WTC11 (cell line): ENCODE results near the gene POLE2. TPM values are rescaled to one million over a fixed set of nuclear protein-coding genes. Genes with fewer than 3 reads are reported as not detected.

Source experiments
- ATAC-seq: fragments of 200-7000 bp; cut with Tn5 transposase; 2 replicates; pipeline ENCODE4 v1.10.0; 2021; ENCODE audit warnings: mild to moderate bottlenecking, moderate library complexity
- Bru-seq: library from RNA; stranded (reverse); fragments of 400-500 nt; gene quantifications from one replicate; lab custom pipeline; 2021; lab: Mats Ljungman, UMichigan
- CTCF ChIA-PET: fragments of 300-600 bp; sonication (Branson Sonifier 250); formaldehyde crosslinking; loops from one replicate; lab custom pipeline; 2021; ENCODE audit warnings: antibody characterized with exemption; lab: Charles Lee
- POLR2A ChIA-PET: fragments of 350-600 bp; sonication (Branson Sonifier 250); formaldehyde crosslinking; loops from one replicate; lab custom pipeline; 2021; ENCODE audit warnings: antibody characterized with exemption; lab: Charles Lee
- DNase-seq: peaks from one replicate; pipeline ENCODE4 v3.0.0; 2021; ENCODE audit warnings: low spot score
- H3K27ac Mint-ChIP-seq: 2 replicates; pipeline ENCODE4 v1.8.0; 2021; ENCODE audit warnings: mixed read lengths
- H3K27me3 Mint-ChIP-seq: 2 replicates; pipeline ENCODE4 v1.8.0; 2021; ENCODE audit warnings: low read depth, mild to moderate bottlenecking, moderate library complexity, mixed read lengths
- H3K36me3 Mint-ChIP-seq: 2 replicates; pipeline ENCODE4 v1.8.0; 2021; ENCODE audit warnings: mixed read lengths
- H3K4me1 Mint-ChIP-seq: 2 replicates; pipeline ENCODE4 v1.8.0; 2022; ENCODE audit warnings: mixed read lengths
- H3K4me3 Mint-ChIP-seq: 2 replicates; pipeline ENCODE4 v1.8.0; 2021; ENCODE audit warnings: mild to moderate bottlenecking, moderate library complexity, mixed read lengths
- H3K9me3 Mint-ChIP-seq: 2 replicates; pipeline ENCODE4 v1.8.0; 2021; ENCODE audit warnings: mixed read lengths
- CREB1 ChIP-seq: sonication (generic); formaldehyde crosslinking; IDR thresholded peaks from 2 replicates; pipeline ENCODE4 v1.8.0; 2023; ENCODE audit warnings: mild to moderate bottlenecking, missing genetic modification reagents
- FOXP1 ChIP-seq: sonication (generic); formaldehyde crosslinking; IDR thresholded peaks from 2 replicates; pipeline ENCODE4 v1.8.0; 2022; ENCODE audit warnings: missing genetic modification reagents, mild to moderate bottlenecking, moderate library complexity, borderline replicate concordance
- KAT7 ChIP-seq: sonication (generic); formaldehyde crosslinking; IDR thresholded peaks from 2 replicates; pipeline ENCODE4 v1.8.1; 2023; ENCODE audit warnings: missing genetic modification reagents, mild to moderate bottlenecking, borderline replicate concordance
- MYBL2 ChIP-seq: sonication (generic); formaldehyde crosslinking; IDR thresholded peaks from 2 replicates; pipeline ENCODE4 v1.8.1; 2023; ENCODE audit warnings: mild to moderate bottlenecking, moderate library complexity, missing genetic modification reagents
- NFYB ChIP-seq: sonication (generic); formaldehyde crosslinking; conservative IDR thresholded peaks from 2 replicates; pipeline ENCODE4 v1.8.0; 2022; ENCODE audit warnings: low read depth, missing genetic modification reagents
- NR2C2 ChIP-seq: sonication (generic); formaldehyde crosslinking; IDR thresholded peaks from 2 replicates; pipeline ENCODE4 v1.8.0; 2022; ENCODE audit warnings: mild to moderate bottlenecking, missing genetic modification reagents
- SMAD3 ChIP-seq: sonication (generic); formaldehyde crosslinking; IDR thresholded peaks from 2 replicates; pipeline ENCODE4 v1.8.0; 2022; ENCODE audit warnings: missing genetic modification reagents, mild to moderate bottlenecking, borderline replicate concordance
- ZNF138 ChIP-seq: sonication (generic); formaldehyde crosslinking; conservative IDR thresholded peaks from 2 replicates; pipeline ENCODE4 v1.8.1; 2022; ENCODE audit warnings: mild to moderate bottlenecking, moderate library complexity, missing genetic modification reagents
- ZNF219 ChIP-seq: sonication (generic); formaldehyde crosslinking; IDR thresholded peaks from 2 replicates; pipeline ENCODE4 v1.8.0; 2023; ENCODE audit warnings: missing genetic modification reagents, mild to moderate bottlenecking, borderline replicate concordance
- ZNF232 ChIP-seq: sonication (generic); formaldehyde crosslinking; IDR thresholded peaks from 2 replicates; pipeline ENCODE4 v1.8.0; 2022; ENCODE audit warnings: mild to moderate bottlenecking, missing genetic modification reagents
- ZNF416 ChIP-seq: fragments of 250-450 bp; sonication (Bioruptor Pico); IDR thresholded peaks from 2 replicates; pipeline ENCODE4 v1.9.0; 2021; ENCODE audit warnings: mild to moderate bottlenecking, inconsistent platforms
- ZNF671 ChIP-seq: fragments of 250-450 bp; sonication (Bioruptor Pico); IDR thresholded peaks from 2 replicates; pipeline ENCODE4 v1.8.0; 2021; ENCODE audit warnings: mild to moderate bottlenecking
- long read RNA-seq, 3 experiments: library from RNA in 1 of 3; library from capped mRNA in 1 of 3; library from polyadenylated mRNA in 1 of 3; unstranded in 2 of 3; stranded (forward) in 1 of 3; transcript quantifications; one replicate each; pipeline ENCODE4 v2.0.0, GENCODE V29; 2021
- total RNA-seq: library from RNA; stranded (reverse); gene quantifications from 3 replicates; pipeline ENCODE4 v1.2.3, GENCODE V29; 2021
- TF ChIP-seq, protein P1 (sequence below): sonication (generic); formaldehyde crosslinking; IDR thresholded peaks from 2 replicates; pipeline ENCODE4 v1.8.1; 2023; ENCODE audit warnings: mild to moderate bottlenecking, missing genetic modification reagents, moderate library complexity
- TF ChIP-seq, protein P2 (sequence below): sonication (generic); formaldehyde crosslinking; IDR thresholded peaks from 2 replicates; pipeline ENCODE4 v1.8.1; 2023; ENCODE audit warnings: mild to moderate bottlenecking, missing genetic modification reagents
- TF ChIP-seq, protein P3 (sequence below): sonication (generic); formaldehyde crosslinking; IDR thresholded peaks from 2 replicates; pipeline ENCODE4 v1.8.1; 2023; ENCODE audit warnings: mild to moderate bottlenecking, missing genetic modification reagents, borderline replicate concordance
- TF ChIP-seq, protein P4 (sequence below): sonication (generic); formaldehyde crosslinking; IDR thresholded peaks from 2 replicates; pipeline ENCODE4 v1.8.0; 2022; ENCODE audit warnings: mild to moderate bottlenecking, missing genetic modification reagents
- TF ChIP-seq, protein P5 (sequence below): sonication (generic); formaldehyde crosslinking; IDR thresholded peaks from 2 replicates; pipeline ENCODE4 v1.8.1; 2023; ENCODE audit warnings: mild to moderate bottlenecking, missing genetic modification reagents, moderate library complexity
- TF ChIP-seq, protein P6 (sequence below): sonication (generic); formaldehyde crosslinking; IDR thresholded peaks from 2 replicates; pipeline ENCODE4 v1.8.0; 2022; ENCODE audit warnings: mild to moderate bottlenecking, missing genetic modification reagents
- TF ChIP-seq, protein P7 (sequence below): fragments of 250-450 bp; sonication (Bioruptor Pico); conservative IDR thresholded peaks from 2 replicates; pipeline ENCODE4 v1.9.0; 2021; ENCODE audit warnings: mild to moderate bottlenecking

The POLE2 gene, protein sequence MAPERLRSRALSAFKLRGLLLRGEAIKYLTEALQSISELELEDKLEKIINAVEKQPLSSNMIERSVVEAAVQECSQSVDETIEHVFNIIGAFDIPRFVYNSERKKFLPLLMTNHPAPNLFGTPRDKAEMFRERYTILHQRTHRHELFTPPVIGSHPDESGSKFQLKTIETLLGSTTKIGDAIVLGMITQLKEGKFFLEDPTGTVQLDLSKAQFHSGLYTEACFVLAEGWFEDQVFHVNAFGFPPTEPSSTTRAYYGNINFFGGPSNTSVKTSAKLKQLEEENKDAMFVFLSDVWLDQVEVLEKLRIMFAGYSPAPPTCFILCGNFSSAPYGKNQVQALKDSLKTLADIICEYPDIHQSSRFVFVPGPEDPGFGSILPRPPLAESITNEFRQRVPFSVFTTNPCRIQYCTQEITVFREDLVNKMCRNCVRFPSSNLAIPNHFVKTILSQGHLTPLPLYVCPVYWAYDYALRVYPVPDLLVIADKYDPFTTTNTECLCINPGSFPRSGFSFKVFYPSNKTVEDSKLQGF
- total RNA-seq: 24.0 to 24.6 TPM (median 24.4 TPM) in 3 replicates
- Bru-seq, nascent RNA: percentile 77 among the genes with signal in this experiment
- long read RNA-seq, experiment 1, transcript POLE2-201 (19 exons, 1,776 nt): major isoform, 13 of 33 reads
- long read RNA-seq, experiment 1, partial matches to known transcripts: 7 of 33 reads
- long read RNA-seq, experiment 1, other reads (novel, unspliced or antisense): 12 of 33 reads
- long read RNA-seq, experiment 2, transcript POLE2-201 (19 exons, 1,776 nt): major isoform, 5 of 24 reads
- long read RNA-seq, experiment 2, partial matches to known transcripts: 4 of 24 reads
- long read RNA-seq, experiment 2, other reads (novel, unspliced or antisense): 14 of 24 reads
- long read RNA-seq, experiment 3, transcript POLE2-201 (19 exons, 1,776 nt): major isoform, 36 of 52 reads
- long read RNA-seq, experiment 3, partial matches to known transcripts: 3 of 52 reads
- long read RNA-seq, experiment 3, other reads (novel, unspliced or antisense): 11 of 52 reads

DNA sequence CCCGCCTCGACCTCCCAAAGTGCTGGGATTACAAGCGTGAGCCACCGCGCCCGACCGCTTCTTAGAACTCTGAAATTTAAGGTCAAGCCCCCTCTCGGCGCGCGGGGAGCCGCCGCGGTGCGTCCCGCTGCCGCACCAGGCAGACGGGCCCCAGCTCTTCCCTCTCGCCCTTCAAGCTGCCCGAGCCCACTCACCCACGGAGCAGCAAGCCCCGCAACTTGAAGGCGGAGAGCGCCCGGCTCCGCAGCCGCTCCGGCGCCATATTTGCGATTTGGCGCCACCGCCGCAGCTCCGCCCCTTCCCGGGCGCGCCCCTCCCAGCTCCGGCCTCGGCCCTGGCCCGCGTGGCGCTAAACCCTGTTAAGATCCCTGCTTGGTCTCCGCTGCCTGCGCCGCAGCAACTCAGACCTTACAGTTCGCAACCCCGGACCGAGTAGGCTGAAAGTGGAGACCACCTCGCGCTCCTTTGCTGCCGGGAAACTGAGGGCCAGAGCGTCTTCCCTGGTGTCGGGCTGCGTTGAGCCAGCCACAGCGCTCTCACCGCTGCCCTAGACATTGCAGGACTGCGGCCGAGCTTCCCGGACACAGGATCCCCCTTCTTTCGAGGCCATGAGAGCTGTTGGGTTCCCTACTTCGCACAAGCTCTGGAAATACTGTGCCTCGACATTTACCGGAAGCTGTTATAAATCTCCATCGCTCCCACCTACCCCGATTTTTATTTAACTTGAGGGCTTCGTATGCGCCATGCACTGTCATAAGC lies at the start of gene POLE2:
Gene POLE2 (minus strand): TSS at position 273 of the 759 bp plus-strand sequence. CDS start 11 bp downstream, at position 262.
- ATAC-seq (peak; percentile 94), DNase-seq (peak; percentile 87)
- Mint-ChIP-seq H3K27ac (peak within 1 kb of the TSS; percentile 96), H3K4me1 (peaks cover 34% of the 10 kb centered on the region), H3K27me3 (peaks cover 34% of the 10 kb centered on the region), H3K36me3 (peaks cover 7% of the 10 kb centered on the region), H3K9me3 (no peaks in the 10 kb centered on the region), H3K4me3 (peak within 1 kb of the TSS; percentile 86)
- POLR2A ChIA-PET: interaction anchor here (0.6 to 1.9 kb wide), 6 partner anchors 13 to 174 kb away, joined by 3 to 12 read pairs (median 4); partner anchors contain the start of genes DNAAF2 and KLHDC2
- CTCF ChIA-PET: interaction anchor here (1.2 to 2.4 kb wide), 3 partner anchors 11 to 80 kb away, joined by 3 to 13 read pairs (median 11); partner anchors contain the start of gene KLHDC2
- TF ChIP-seq SMAD3: peak; percentile 89
- no peak for TF ChIP-seq ZNF416 (CRISPR knock-in tag)
- peak; percentile 91; the same call in 1 of the 2 replicates for TF ChIP-seq ZNF232 (CRISPR knock-in tag)
- peak; percentile 70; the same call in 1 of the 2 replicates for TF ChIP-seq ZNF138 (CRISPR knock-in tag)
- TF ChIP-seq, protein P1, sequence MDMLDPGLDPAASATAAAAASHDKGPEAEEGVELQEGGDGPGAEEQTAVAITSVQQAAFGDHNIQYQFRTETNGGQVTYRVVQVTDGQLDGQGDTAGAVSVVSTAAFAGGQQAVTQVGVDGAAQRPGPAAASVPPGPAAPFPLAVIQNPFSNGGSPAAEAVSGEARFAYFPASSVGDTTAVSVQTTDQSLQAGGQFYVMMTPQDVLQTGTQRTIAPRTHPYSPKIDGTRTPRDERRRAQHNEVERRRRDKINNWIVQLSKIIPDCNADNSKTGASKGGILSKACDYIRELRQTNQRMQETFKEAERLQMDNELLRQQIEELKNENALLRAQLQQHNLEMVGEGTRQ (CRISPR knock-in tag): peak; percentile 5; the same call in 1 of the 2 replicates
- TF ChIP-seq ZNF219: no peak
- peak; percentile 90; the same call in 1 of the 2 replicates for TF ChIP-seq MYBL2 (CRISPR knock-in tag)
- TF ChIP-seq, protein P2, sequence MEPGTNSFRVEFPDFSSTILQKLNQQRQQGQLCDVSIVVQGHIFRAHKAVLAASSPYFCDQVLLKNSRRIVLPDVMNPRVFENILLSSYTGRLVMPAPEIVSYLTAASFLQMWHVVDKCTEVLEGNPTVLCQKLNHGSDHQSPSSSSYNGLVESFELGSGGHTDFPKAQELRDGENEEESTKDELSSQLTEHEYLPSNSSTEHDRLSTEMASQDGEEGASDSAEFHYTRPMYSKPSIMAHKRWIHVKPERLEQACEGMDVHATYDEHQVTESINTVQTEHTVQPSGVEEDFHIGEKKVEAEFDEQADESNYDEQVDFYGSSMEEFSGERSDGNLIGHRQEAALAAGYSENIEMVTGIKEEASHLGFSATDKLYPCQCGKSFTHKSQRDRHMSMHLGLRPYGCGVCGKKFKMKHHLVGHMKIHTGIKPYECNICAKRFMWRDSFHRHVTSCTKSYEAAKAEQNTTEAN (CRISPR knock-in tag): no peak
- 0 out of 2 replicates have a peak, but pooled peaks have one; percentile 51 for TF ChIP-seq ZNF671 (CRISPR knock-in tag)
- TF ChIP-seq KAT7 (CRISPR knock-in tag): no peak
- TF ChIP-seq, protein P3, sequence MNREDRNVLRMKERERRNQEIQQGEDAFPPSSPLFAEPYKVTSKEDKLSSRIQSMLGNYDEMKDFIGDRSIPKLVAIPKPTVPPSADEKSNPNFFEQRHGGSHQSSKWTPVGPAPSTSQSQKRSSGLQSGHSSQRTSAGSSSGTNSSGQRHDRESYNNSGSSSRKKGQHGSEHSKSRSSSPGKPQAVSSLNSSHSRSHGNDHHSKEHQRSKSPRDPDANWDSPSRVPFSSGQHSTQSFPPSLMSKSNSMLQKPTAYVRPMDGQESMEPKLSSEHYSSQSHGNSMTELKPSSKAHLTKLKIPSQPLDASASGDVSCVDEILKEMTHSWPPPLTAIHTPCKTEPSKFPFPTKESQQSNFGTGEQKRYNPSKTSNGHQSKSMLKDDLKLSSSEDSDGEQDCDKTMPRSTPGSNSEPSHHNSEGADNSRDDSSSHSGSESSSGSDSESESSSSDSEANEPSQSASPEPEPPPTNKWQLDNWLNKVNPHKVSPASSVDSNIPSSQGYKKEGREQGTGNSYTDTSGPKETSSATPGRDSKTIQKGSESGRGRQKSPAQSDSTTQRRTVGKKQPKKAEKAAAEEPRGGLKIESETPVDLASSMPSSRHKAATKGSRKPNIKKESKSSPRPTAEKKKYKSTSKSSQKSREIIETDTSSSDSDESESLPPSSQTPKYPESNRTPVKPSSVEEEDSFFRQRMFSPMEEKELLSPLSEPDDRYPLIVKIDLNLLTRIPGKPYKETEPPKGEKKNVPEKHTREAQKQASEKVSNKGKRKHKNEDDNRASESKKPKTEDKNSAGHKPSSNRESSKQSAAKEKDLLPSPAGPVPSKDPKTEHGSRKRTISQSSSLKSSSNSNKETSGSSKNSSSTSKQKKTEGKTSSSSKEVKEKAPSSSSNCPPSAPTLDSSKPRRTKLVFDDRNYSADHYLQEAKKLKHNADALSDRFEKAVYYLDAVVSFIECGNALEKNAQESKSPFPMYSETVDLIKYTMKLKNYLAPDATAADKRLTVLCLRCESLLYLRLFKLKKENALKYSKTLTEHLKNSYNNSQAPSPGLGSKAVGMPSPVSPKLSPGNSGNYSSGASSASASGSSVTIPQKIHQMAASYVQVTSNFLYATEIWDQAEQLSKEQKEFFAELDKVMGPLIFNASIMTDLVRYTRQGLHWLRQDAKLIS (CRISPR knock-in tag): 0 out of 2 replicates have a peak, but pooled peaks have one; percentile 85
- TF ChIP-seq, protein P4, sequence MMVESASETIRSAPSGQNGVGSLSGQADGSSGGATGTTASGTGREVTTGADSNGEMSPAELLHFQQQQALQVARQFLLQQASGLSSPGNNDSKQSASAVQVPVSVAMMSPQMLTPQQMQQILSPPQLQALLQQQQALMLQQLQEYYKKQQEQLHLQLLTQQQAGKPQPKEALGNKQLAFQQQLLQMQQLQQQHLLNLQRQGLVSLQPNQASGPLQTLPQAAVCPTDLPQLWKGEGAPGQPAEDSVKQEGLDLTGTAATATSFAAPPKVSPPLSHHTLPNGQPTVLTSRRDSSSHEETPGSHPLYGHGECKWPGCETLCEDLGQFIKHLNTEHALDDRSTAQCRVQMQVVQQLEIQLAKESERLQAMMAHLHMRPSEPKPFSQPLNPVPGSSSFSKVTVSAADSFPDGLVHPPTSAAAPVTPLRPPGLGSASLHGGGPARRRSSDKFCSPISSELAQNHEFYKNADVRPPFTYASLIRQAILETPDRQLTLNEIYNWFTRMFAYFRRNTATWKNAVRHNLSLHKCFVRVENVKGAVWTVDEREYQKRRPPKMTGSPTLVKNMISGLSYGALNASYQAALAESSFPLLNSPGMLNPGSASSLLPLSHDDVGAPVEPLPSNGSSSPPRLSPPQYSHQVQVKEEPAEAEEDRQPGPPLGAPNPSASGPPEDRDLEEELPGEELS (CRISPR knock-in tag): peak; percentile 73
- TF ChIP-seq, protein P5, sequence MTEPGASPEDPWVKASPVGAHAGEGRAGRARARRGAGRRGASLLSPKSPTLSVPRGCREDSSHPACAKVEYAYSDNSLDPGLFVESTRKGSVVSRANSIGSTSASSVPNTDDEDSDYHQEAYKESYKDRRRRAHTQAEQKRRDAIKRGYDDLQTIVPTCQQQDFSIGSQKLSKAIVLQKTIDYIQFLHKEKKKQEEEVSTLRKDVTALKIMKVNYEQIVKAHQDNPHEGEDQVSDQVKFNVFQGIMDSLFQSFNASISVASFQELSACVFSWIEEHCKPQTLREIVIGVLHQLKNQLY (CRISPR knock-in tag): no peak; the same call in 1 of the 2 replicates
- TF ChIP-seq, protein P6, sequence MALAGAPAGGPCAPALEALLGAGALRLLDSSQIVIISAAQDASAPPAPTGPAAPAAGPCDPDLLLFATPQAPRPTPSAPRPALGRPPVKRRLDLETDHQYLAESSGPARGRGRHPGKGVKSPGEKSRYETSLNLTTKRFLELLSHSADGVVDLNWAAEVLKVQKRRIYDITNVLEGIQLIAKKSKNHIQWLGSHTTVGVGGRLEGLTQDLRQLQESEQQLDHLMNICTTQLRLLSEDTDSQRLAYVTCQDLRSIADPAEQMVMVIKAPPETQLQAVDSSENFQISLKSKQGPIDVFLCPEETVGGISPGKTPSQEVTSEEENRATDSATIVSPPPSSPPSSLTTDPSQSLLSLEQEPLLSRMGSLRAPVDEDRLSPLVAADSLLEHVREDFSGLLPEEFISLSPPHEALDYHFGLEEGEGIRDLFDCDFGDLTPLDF (CRISPR knock-in tag): peak; percentile 75; the same call in 1 of the 2 replicates
- TF ChIP-seq NR2C2 (CRISPR knock-in tag): no peak
- peak; percentile 97 for TF ChIP-seq FOXP1 (CRISPR knock-in tag)
- TF ChIP-seq, protein P7, sequence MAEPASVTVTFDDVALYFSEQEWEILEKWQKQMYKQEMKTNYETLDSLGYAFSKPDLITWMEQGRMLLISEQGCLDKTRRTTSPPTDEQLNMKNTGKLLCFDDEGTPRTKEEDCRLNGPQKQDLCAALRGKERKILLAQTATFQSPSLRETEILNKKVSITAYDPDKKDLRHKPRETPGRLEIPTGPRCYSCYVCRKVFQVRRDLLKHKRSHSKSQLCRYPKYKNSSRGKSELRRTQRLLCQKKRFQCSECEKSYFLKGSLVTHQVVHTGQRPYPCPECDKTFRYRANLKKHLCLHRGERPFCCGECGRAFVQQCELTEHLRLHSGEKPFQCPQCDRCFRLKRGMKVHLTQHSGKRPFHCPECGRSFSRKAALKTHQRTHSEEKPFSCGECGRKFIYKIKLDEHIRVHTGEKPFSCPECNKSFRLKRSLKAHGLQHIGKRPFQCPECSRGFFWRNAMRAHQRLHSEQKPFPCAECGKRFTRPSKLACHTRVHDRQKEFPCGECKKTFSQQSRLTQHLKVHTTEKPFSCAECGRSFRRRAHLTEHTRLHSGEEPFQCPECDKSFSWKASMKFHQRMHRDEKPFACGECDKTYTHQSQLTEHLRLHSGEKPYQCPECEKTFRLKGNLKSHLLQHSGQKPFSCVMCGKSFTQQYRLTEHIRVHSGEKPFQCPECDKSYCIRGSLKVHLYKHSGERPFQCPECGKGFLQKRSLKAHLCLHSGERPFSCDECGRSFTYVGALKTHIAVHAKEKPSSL (CRISPR knock-in tag): no peak
- TF ChIP-seq CREB1: peak; percentile 85; the same call in 1 of the 2 replicates
- no peak for TF ChIP-seq NFYB
